Lung (tissue), 12 donors: ENCODE measurements around the gene CDH23. TPM values are rescaled to one million over a fixed set of nuclear protein-coding genes. Genes with fewer than 3 reads are reported as not detected.
A peak's percentile ranks its signal among the peaks of the same experiment; 100 is the strongest.

Source experiments
- ATAC-seq: fragments of 200-7000 bp; cut with Tn5 transposase; one replicate; pipeline ENCODE4 v1.9.1; 2020; ENCODE audit warnings: moderate number of reproducible peaks; ENCODE audit not compliant: insufficient read depth, low FRiP score
- DNase-seq, 3 donors: peaks; one replicate each; pipeline ENCODE4 v3.0.0-alpha.2; 2013 to 2017
- H3K27ac ChIP-seq, 2 donors: one replicate each; pipeline ENCODE4 v1.5.1; 2013; ENCODE audit warnings: mild to moderate bottlenecking in 2 of 2, moderate library complexity in 2 of 2, control low read depth in 1 of 2, inconsistent platforms in 1 of 2, low read depth in 1 of 2, low read length in 1 of 2
- H3K27me3 ChIP-seq, 3 donors: one replicate each; pipeline ENCODE4 v1.5.1; 2013; ENCODE audit warnings: low read length in 2 of 3; ENCODE audit not compliant: control insufficient read depth in 3 of 3, insufficient read depth in 3 of 3
- H3K36me3 ChIP-seq, 4 donors: one replicate each; pipeline ENCODE4 v1.5.1; 2013; ENCODE audit warnings: low read length in 4 of 4, mild to moderate bottlenecking in 1 of 4, moderate library complexity in 1 of 4; ENCODE audit not compliant: control insufficient read depth in 4 of 4, insufficient read depth in 4 of 4
- H3K4me1 ChIP-seq, 5 donors: one replicate each; pipeline ENCODE4 v1.5.1; 2013; ENCODE audit warnings: low read length in 5 of 5, mild to moderate bottlenecking in 2 of 5, moderate library complexity in 1 of 5; ENCODE audit not compliant: control insufficient read depth in 5 of 5, insufficient read depth in 5 of 5
- H3K4me3 ChIP-seq: one replicate; pipeline ENCODE4 v1.5.1; 2013; ENCODE audit warnings: mild to moderate bottlenecking, control low read depth, moderate library complexity
- H3K9ac ChIP-seq, 2 donors: one replicate each; pipeline ENCODE4 v1.5.1; 2013; ENCODE audit warnings: low read length in 2 of 2, control low read depth in 1 of 2; ENCODE audit not compliant: insufficient read depth in 1 of 2
- H3K9me3 ChIP-seq, 4 donors: one replicate each; pipeline ENCODE4 v1.5.1; 2013; ENCODE audit warnings: low read length in 3 of 4, mild to moderate bottlenecking in 1 of 4, moderate library complexity in 1 of 4; ENCODE audit not compliant: control insufficient read depth in 4 of 4, insufficient read depth in 3 of 4
- WGBS, 2 donors: extraction: QIAGEN DNeasy Blood & Tissue Kit; methylation state at CpG; one replicate each; pipeline ENCODE4 v1.1.7; 2013; 5-methylcytosine and 5-hydroxymethylcytosine counted together
- polyA plus RNA-seq, 2 donors: library from polyadenylated mRNA; stranded (reverse); fragments of 200-250 nt; gene quantifications; one replicate each; pipeline ENCODE4 v1.2.1, GENCODE V29; 2013
- total RNA-seq, 2 donors: library from RNA; depleted of rRNA in 1 of 2; stranded (reverse); fragments of >200 nt in 1 of 2; gene quantifications; one replicate each; pipeline ENCODE4 v1.2.1, GENCODE V29; 2014 to 2021
- TF ChIP-seq, protein P1 (sequence below): IDR thresholded peaks from 2 replicates; pipeline ENCODE4 v1.5.1; 2012; ENCODE audit warnings: mild to moderate bottlenecking; ENCODE audit errors: control extremely low read depth, extremely low read depth
- donor health status: control.
- donor health status: control.
- donor health status: Bipolar disorder and iron deficiency.
- donor health status: healthy.
- donor health status: DM: yes; HTN: yes; CAD: no.

Gene CDH23
- total and polyA plus RNA-seq, 4 donors, result 4.5 to 29.5 (median 6.0) TPM

DNA sequence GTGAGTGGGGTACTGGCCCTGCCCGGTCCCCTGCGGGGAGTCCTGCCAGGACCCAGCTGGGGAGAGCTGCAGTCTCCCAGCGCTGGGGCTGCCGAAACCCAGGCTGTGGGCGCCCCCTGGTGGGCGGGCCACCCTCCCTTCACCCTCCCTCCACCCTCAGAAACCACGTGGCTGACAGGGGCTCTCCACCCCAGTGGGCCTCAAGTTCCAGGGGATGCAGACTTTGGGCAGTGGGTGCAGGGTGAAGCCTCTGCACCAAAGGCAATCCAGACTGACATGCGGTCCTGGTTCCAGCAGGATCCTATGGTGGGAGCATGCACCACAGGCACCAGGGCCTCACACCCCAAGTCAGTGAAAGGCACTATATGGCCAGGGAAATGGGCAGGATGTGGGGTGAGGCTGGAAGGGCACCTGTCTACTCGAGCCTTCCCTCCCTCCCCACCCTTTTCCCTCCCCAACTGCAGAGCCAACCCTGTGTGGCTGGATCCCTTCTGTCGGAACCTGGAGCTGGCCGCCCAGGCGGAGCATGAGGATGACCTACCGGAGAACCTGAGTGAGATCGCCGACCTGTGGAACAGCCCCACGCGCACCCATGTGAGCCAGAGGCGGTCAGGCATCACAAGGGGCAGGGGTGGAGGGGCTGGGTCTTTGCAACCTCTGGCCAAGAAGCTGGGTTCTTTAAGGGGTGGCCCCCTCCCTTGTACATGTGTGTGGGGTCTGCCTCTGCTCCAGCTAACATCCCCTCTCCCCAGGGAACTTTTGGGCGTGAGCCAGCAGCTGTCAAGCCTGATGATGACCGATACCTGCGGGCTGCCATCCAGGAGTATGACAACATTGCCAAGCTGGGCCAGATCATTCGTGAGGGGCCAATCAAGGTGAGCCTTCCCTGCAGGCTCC is 415.5 kb downstream of the CDH23 start:
- ATAC-seq (peak; percentile 68), DNase-seq (peak; percentile 44 to 62 (median 54))
- H3K9me3 ChIP-seq, result no peaks in the 10 kb centered on the region
- no peak overlapping the region for H3K4me3 ChIP-seq
- H3K36me3 ChIP-seq, result peaks cover 3 to 23% (median 5%) of the 10 kb centered on the region in 4 donors
- TF ChIP-seq, protein P1, sequence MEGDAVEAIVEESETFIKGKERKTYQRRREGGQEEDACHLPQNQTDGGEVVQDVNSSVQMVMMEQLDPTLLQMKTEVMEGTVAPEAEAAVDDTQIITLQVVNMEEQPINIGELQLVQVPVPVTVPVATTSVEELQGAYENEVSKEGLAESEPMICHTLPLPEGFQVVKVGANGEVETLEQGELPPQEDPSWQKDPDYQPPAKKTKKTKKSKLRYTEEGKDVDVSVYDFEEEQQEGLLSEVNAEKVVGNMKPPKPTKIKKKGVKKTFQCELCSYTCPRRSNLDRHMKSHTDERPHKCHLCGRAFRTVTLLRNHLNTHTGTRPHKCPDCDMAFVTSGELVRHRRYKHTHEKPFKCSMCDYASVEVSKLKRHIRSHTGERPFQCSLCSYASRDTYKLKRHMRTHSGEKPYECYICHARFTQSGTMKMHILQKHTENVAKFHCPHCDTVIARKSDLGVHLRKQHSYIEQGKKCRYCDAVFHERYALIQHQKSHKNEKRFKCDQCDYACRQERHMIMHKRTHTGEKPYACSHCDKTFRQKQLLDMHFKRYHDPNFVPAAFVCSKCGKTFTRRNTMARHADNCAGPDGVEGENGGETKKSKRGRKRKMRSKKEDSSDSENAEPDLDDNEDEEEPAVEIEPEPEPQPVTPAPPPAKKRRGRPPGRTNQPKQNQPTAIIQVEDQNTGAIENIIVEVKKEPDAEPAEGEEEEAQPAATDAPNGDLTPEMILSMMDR, result peak; percentile 83
- WGBS, 2 donors, result 43 to 46% methylated on average over 22 of the region's 22 CpGs
- no peak overlapping the region for H3K9ac ChIP-seq
- no peaks in the 10 kb centered on the region for H3K27me3 ChIP-seq
- no peak overlapping the region for H3K27ac ChIP-seq
- no peaks in the 10 kb centered on the region for H3K4me1 ChIP-seq

DNA sequence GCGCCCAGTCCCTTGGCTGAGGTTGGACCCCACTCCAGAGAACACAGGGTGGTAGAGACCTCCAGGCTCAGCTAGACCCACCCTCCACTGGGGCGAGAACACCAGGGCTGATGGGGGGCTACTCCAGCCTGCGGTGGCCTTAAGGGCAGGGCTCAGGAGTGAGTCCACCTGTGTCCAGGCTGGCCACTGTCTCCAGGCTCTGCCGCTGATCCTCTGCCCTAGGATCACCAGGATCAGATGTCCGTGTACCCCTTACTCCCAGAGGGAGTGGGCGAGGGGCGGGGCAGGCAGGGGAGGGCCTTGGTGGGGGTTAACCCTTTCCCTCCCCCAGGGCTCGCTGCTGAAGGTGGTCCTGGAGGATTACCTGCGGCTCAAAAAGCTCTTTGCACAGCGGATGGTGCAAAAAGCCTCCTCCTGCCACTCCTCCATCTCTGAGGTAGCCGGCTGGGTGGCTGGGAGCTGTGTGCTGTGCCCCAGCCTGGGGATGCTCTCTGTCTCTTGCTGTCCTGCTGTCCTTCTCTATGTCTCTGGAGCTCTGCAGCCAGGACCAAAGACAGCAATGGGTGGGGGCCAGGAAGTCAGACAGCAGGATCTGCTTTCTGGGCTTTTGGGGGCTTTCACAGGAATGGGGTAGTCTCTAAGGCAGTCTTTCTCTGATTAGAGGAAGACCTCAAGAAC is 416.3 kb downstream of the CDH23 start:
- H3K36me3 ChIP-seq, result peaks cover 3 to 31% (median 8%) of the 10 kb centered on the region in 4 donors
- 69 to 86% methylated on average over 11 of the region's 11 CpGs for WGBS, 2 donors
- ATAC-seq, result no peak
- no peaks in the 10 kb centered on the region for H3K27me3 ChIP-seq
- no peak overlapping the region for H3K4me3 ChIP-seq
- no peaks in the 10 kb centered on the region for H3K4me1 ChIP-seq
- no peaks in the 10 kb centered on the region for H3K9me3 ChIP-seq
- H3K27ac ChIP-seq, result no peak overlapping the region
- no peak for DNase-seq
- TF ChIP-seq, protein P1, result no peak
- H3K9ac ChIP-seq, result no peak overlapping the region

DNA sequence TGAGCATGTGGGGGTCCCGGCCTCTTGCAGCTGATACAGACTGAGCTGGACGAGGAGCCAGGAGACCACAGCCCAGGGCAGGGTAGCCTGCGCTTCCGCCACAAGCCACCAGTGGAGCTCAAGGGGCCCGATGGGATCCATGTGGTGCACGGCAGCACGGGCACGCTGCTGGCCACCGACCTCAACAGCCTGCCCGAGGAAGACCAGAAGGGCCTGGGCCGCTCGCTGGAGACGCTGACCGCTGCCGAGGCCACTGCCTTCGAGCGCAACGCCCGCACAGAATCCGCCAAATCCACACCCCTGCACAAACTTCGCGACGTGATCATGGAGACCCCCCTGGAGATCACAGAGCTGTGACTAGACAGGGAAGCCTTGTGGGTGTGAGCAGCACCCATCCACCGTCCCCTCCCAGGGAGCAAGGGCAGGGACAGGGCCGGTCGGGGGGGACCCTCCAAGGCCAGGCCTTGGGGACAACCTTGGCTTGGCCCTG is 418.2 kb downstream of the CDH23 start:
- H3K27me3 ChIP-seq, result no peaks in the 10 kb centered on the region
- TF ChIP-seq, protein P1, result no peak
- H3K27ac ChIP-seq, result no peak overlapping the region
- peaks cover 8 to 49% (median 9%) of the 10 kb centered on the region in 4 donors for H3K36me3 ChIP-seq
- no peak overlapping the region for H3K9ac ChIP-seq
- no peaks in the 10 kb centered on the region for H3K4me1 ChIP-seq
- ATAC-seq (no peak), DNase-seq (no peak)
- H3K9me3 ChIP-seq, result no peaks in the 10 kb centered on the region
- 93 to 95% methylated on average over 26 of the region's 26 CpGs for WGBS, 2 donors
- H3K4me3 ChIP-seq, result no peak overlapping the region
